Measurements from ENCODE around the gene ULK4.

GRCh38 chr3:41611008-41611407, 350.9 kb downstream of the ULK4 start:
- TF ChIP-seq CTCF (conservative IDR thresholded peaks at IDR 0.05 in 1 of 2, IDR thresholded peaks at IDR 0.05 in 1 of 2; ENCODE audit: low read depth in 1 of 2, low read length in 2 of 2) (no peak), EZH2 (IDR thresholded peaks at IDR 0.05; ENCODE audit: low read length, missing control alignments) (no peak)
